HCT116 (cell line): ENCODE measurements around the gene IFI35. TPM values are rescaled to one million over a fixed set of nuclear protein-coding genes. Genes with fewer than 3 reads are reported as not detected.

Experiments
- ATAC-seq: fragments of 200-7000 bp; cut with Tn5 transposase; 2 replicates; pipeline ENCODE4 v1.9.1; 2020; ENCODE audit warnings: mild to moderate bottlenecking, moderate library complexity
- BruUV-seq: library from RNA; stranded (reverse); fragments of 400-500 nt; replicated peaks from 2 replicates; lab custom pipeline; 2021; lab: Mats Ljungman, UMichigan
- CTCF ChIA-PET: fragments of 300-600 bp; sonication (Branson Sonifier 250); formaldehyde crosslinking; loops from one replicate; lab custom pipeline; 2021; ENCODE audit warnings: antibody characterized with exemption; lab: Charles Lee
- POLR2A ChIA-PET: fragments of 300-600, 350-600 bp; sonication (Branson Sonifier 250); formaldehyde crosslinking; loops from one replicate; lab custom pipeline; 2021; ENCODE audit warnings: antibody characterized with exemption; lab: Charles Lee
- RAD21 ChIA-PET, 2 experiments: fragments of 300-600 bp; sonication (Branson Sonifier 250); formaldehyde crosslinking; loops; one replicate each; lab custom pipeline; 2023; ENCODE audit warnings: low total read pairs in 2 of 2; ENCODE audit not compliant: uncharacterized antibody in 2 of 2, unreplicated experiment in 2 of 2, low non-redundant PET in 1 of 2; lab: Charles Lee
- DNase-seq: peaks from one replicate; pipeline ENCODE4 v3.0.0-alpha.2; 2010; ENCODE audit warnings: low read depth, low spot score
- H2AFZ ChIP-seq: fragments of 200-600 bp; shearing (Covaris generic), sonication (generic); 2 replicates; pipeline ENCODE4 v1.6.1; 2017; ENCODE audit warnings: low read depth, mixed run types, mixed read lengths, antibody characterized with exemption, low read length; ENCODE audit not compliant: poor library complexity, severe bottlenecking
- H3K27ac ChIP-seq: 2 replicates; pipeline ENCODE4 v1.5.1; 2012; ENCODE audit warnings: low read depth, low read length
- H3K27me3 ChIP-seq: fragments of 200-600 bp; sonication (generic); 2 replicates; pipeline ENCODE4 v1.6.1; 2016; ENCODE audit warnings: mixed run types, low read length, mixed read lengths; ENCODE audit not compliant: insufficient read depth
- H3K36me3 ChIP-seq, 2 experiments: fragments of 200-500 bp in 1 of 2; fragments of 200-600 bp in 1 of 2; sonication (Bioruptor generic) in 1 of 2; sonication (generic) in 1 of 2; 2 replicates each; pipeline versions ENCODE4 v1.5.1 to v1.6.1; 2014 to 2016; ENCODE audit warnings: low read length in 2 of 2, inconsistent platforms in 1 of 2, mixed read lengths in 1 of 2, mixed run types in 1 of 2; ENCODE audit not compliant: insufficient read depth in 2 of 2, control insufficient read depth in 1 of 2
- H3K4me1 ChIP-seq, 2 experiments: fragments of 200-600 bp in 1 of 2; sonication (generic) in 1 of 2; 2 replicates each; pipeline versions ENCODE4 v1.5.1 to v1.6.1; 2012 to 2017; ENCODE audit warnings: low read length in 2 of 2, inconsistent platforms in 1 of 2, mild to moderate bottlenecking in 1 of 2, mixed read lengths in 1 of 2, mixed run types in 1 of 2, moderate library complexity in 1 of 2; ENCODE audit not compliant: insufficient read depth in 2 of 2, control insufficient read depth in 1 of 2
- H3K4me2 ChIP-seq: fragments of 200-600 bp; sonication (generic); 2 replicates; pipeline ENCODE4 v1.6.1; 2017; ENCODE audit warnings: mixed run types, low read length, mixed read lengths
- H3K4me3 ChIP-seq, 2 experiments: fragments of 200-600 bp in 1 of 2; sonication (generic) in 1 of 2; replicated peaks in 1 of 2; 2 replicates each; pipeline ENCODE4 v1.5.1; 2011 to 2016; ENCODE audit warnings: low read length in 2 of 2, control low read depth in 1 of 2, low read depth in 1 of 2, mild to moderate bottlenecking in 1 of 2, mixed read lengths in 1 of 2, mixed run types in 1 of 2
- H3K79me2 ChIP-seq: fragments of 200-600 bp; sonication (generic); 2 replicates; pipeline ENCODE4 v1.6.1; 2017; ENCODE audit warnings: mild to moderate bottlenecking, mixed run types, low read length, moderate library complexity, mixed read lengths; ENCODE audit not compliant: insufficient read depth
- H3K9ac ChIP-seq: fragments of 200-600 bp; sonication (generic); 2 replicates; pipeline ENCODE4 v1.6.1; 2016; ENCODE audit warnings: low read length, mixed read lengths
- H3K9me2 ChIP-seq: fragments of 200-600 bp; sonication (generic), shearing (Covaris generic); 2 replicates; pipeline ENCODE4 v1.6.1; 2017; ENCODE audit warnings: mixed run types, mild to moderate bottlenecking, moderate library complexity; ENCODE audit not compliant: insufficient read depth
- H3K9me3 ChIP-seq, 2 experiments: fragments of 200-500 bp in 1 of 2; fragments of 200-600 bp in 1 of 2; sonication (Bioruptor generic) in 1 of 2; sonication (generic) in 1 of 2; 2 replicates each; pipeline ENCODE4 v1.6.1; 2014 to 2017; ENCODE audit warnings: low read length in 2 of 2, mixed read lengths in 2 of 2, inconsistent platforms in 1 of 2, low read depth in 1 of 2, mild to moderate bottlenecking in 1 of 2, mixed run types in 1 of 2, moderate library complexity in 1 of 2; ENCODE audit not compliant: control insufficient read depth in 1 of 2, insufficient read depth in 1 of 2
- H4K20me1 ChIP-seq: fragments of 200-600 bp; sonication (generic), shearing (Covaris generic); 2 replicates; pipeline ENCODE4 v1.6.1; 2017; ENCODE audit warnings: mixed run types, mild to moderate bottlenecking, moderate library complexity; ENCODE audit not compliant: insufficient read depth
- CBX3 ChIP-seq: IDR thresholded peaks from 2 replicates; pipeline ENCODE4 v1.6.1; 2012; ENCODE audit warnings: low read depth
- CEBPB ChIP-seq: IDR thresholded peaks from 2 replicates; pipeline ENCODE4 v1.6.1; 2012; ENCODE audit warnings: low read depth
- EGR1 ChIP-seq: IDR thresholded peaks from 2 replicates; pipeline ENCODE4 v1.6.1; 2012; ENCODE audit warnings: low read depth
- ELF1 ChIP-seq: IDR thresholded peaks from 2 replicates; pipeline ENCODE4 v1.6.1; 2012; ENCODE audit warnings: low read depth, borderline replicate concordance
- EZH2phosphoT487 ChIP-seq: fragments of 200-600 bp; IDR thresholded peaks from 2 replicates; pipeline ENCODE4 v1.6.1; 2018; ENCODE audit warnings: antibody characterized with exemption, borderline replicate concordance
- FOSL1 ChIP-seq: IDR thresholded peaks from 2 replicates; pipeline ENCODE4 v1.6.1; 2012; ENCODE audit warnings: low read depth
- MAX ChIP-seq: IDR thresholded peaks from 2 replicates; pipeline ENCODE4 v1.6.1; 2012
- POLR2A ChIP-seq: IDR thresholded peaks from 2 replicates; pipeline ENCODE4 v1.7.0; 2011; ENCODE audit warnings: borderline replicate concordance; ENCODE audit not compliant: insufficient read depth, insufficient read length; ENCODE audit errors: extremely low read depth
- POLR2AphosphoS5 ChIP-seq: IDR thresholded peaks from 2 replicates; pipeline ENCODE4 v1.6.1; 2011; ENCODE audit warnings: mild to moderate bottlenecking, low read depth, low read length, moderate library complexity
- SIN3A ChIP-seq: IDR thresholded peaks from 2 replicates; pipeline ENCODE4 v1.6.1; 2012; ENCODE audit warnings: low read depth
- SRF ChIP-seq: IDR thresholded peaks from 2 replicates; pipeline ENCODE4 v1.6.1; 2012; ENCODE audit warnings: low read depth
- TCF7L2 ChIP-seq: IDR thresholded peaks from 2 replicates; pipeline ENCODE4 v1.7.0; 2011; ENCODE audit warnings: borderline replicate concordance, inconsistent platforms; ENCODE audit not compliant: insufficient read depth, insufficient read length; ENCODE audit errors: extremely low read depth
- YY1 ChIP-seq: IDR thresholded peaks from 2 replicates; pipeline ENCODE4 v1.6.1; 2011; ENCODE audit warnings: low read length, low read depth, moderate library complexity, mild to moderate bottlenecking; ENCODE audit not compliant: insufficient replicate concordance; ENCODE audit errors: extremely low read depth
- ZBTB33 ChIP-seq: IDR thresholded peaks from 2 replicates; pipeline ENCODE4 v1.6.1; 2011; ENCODE audit warnings: mild to moderate bottlenecking, low read length, moderate library complexity; ENCODE audit not compliant: insufficient replicate concordance; ENCODE audit errors: extremely low read depth
- ZNF274 ChIP-seq: fragments of 200-500 bp; sonication (Bioruptor generic); IDR thresholded peaks from 2 replicates; pipeline ENCODE4 v1.6.1; 2014; ENCODE audit warnings: mild to moderate bottlenecking, low read depth, low read length, inconsistent platforms
- intact Hi-C: fragments of 100-400 bp; cut with micrococcal nuclease; formaldehyde crosslinking; loops from 2 replicates; pipeline ENCODE4 v1.10.0; 2022
- total RNA-seq: library from RNA; stranded (reverse); gene quantifications from one replicate; pipeline ENCODE4 v1.2.1, GENCODE V29; 2021; ENCODE audit not compliant: unreplicated experiment

Gene IFI35
- total RNA-seq, 1 experiment from 2014 or later = 14.8 TPM

DNA sequence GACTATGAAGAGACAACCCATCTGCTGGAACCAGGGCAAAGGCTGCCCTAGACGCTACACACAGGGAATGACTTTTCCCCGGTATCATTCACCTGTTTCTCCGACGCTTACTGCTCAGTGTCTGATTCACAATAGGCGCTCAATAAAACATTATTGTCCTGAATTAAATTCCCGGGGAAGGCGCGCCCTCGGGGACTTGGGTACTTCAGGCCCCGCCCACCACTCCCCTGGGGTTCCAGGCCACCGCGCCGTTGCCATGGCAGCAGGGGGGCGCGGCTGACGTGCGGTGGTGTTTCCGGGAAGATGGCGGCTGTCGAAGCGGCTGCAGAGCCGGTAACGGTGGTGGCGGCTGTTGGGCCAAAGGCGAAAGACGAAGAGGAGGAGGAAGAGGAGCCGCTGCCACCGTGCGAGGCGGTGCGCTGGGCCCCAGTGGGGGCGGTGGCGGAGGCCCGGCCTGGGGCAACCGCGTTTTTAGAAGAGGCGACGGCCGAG, 26.3 kb upstream of the IFI35 start, which contains the start of gene RUNDC1:
Gene RUNDC1, plus strand, starts transcription at position 292 of the 492 bp plus-strand sequence. Its CDS starts 12 bp downstream, at position 304.
- ATAC-seq (peak; percentile 84), DNase-seq (peak; percentile 59)
- CTCF ChIA-PET = interaction anchor here (0.9 to 1.0 kb wide), 2 partner anchors 15 to 18 kb away, joined by 3 to 7 read pairs; partner anchors contain the start of gene RPL27
- RAD21 ChIA-PET = no interaction called here
- no peaks in the 10 kb centered on the region for H3K27me3 ChIP-seq
- peak within 1 kb of the TSS; percentile 91 for H3K9ac ChIP-seq
- intact Hi-C loops = no loop called here
- H3K36me3 ChIP-seq = peaks cover 3 to 6% of the 10 kb centered on the region in 2 experiments; a peak in 1 of 4 replicates
- BruUV-seq = no TSS peak
- H3K27ac ChIP-seq = peak within 1 kb of the TSS; percentile 90
- H3K4me2 ChIP-seq = peak within 1 kb of the TSS; percentile 93
- H4K20me1 ChIP-seq = no peaks in the 10 kb centered on the region
- H3K4me1 ChIP-seq = peaks cover 13 to 28% of the 10 kb centered on the region in 2 experiments
- H3K9me3 ChIP-seq = no peaks in the 10 kb centered on the region
- peak within 1 kb of the TSS; percentile 88 to 96 for H3K4me3 ChIP-seq
- H2AFZ ChIP-seq = no peak within 1 kb of the TSS
- TF ChIP-seq SIN3A (0 out of 2 replicates have a peak, but pooled peaks have one; percentile 73), EGR1 (peak; percentile 49; the same call in 1 of the 2 replicates), YY1 (peak; percentile 97), ZNF274 (no peak), SRF (0 out of 2 replicates have a peak, but pooled peaks have one; percentile 3), POLR2AphosphoS5 (peak; percentile 68), FOSL1 (no peak), MAX (peak; percentile 50; the same call in 1 of the 2 replicates), ZBTB33 (no peak), TCF7L2 (no peak), EZH2phosphoT487 (no peak), CEBPB (no peak), POLR2A (no peak), ELF1 (peak; percentile 69; the same call in 1 of the 2 replicates), CBX3 (no peak)
- H3K9me2 ChIP-seq = no peaks in the 10 kb centered on the region
- peaks cover 31% of the 10 kb centered on the region for H3K79me2 ChIP-seq
- POLR2A ChIA-PET = interaction anchor here (1.0 to 1.3 kb wide), 2 partner anchors 15 to 18 kb away, joined by 4 to 7 read pairs; partner anchors contain the start of gene RPL27
